NT2/D1 (cell line): Measurements from ENCODE around the gene TSPAN9.

Source experiments
- SUZ12 ChIP-seq: IDR thresholded peaks from 2 replicates; pipeline ENCODE4 v1.6.1; 2011; ENCODE audit not compliant: insufficient read length, insufficient read depth; ENCODE audit errors: extremely low read depth
- YY1 ChIP-seq: IDR thresholded peaks from 2 replicates; pipeline ENCODE4 v1.6.1; 2011; ENCODE audit not compliant: insufficient read length, insufficient read depth
- ZNF274 ChIP-seq: IDR thresholded peaks from 2 replicates; pipeline ENCODE4 v1.6.1; 2011; ENCODE audit warnings: mild to moderate bottlenecking, low read depth, low read length

GRCh38 chr12:3185260-3185870 lies 108.2 kb downstream of the TSPAN9 start:
- no peak for TF ChIP-seq ZNF274
- TF ChIP-seq YY1, result no peak
- no peak for TF ChIP-seq SUZ12
